ENCODE measurements around the gene GAREM1. TPM values are rescaled to one million over a fixed set of nuclear protein-coding genes. Genes with fewer than 3 reads are reported as not detected.
A peak's percentile ranks its signal among the peaks of the same experiment; 100 is the strongest.

The GAREM1 gene
- total and polyA plus RNA-seq, 8 donors: 2.5 to 60.3 (median 16.2) TPM

DNA sequence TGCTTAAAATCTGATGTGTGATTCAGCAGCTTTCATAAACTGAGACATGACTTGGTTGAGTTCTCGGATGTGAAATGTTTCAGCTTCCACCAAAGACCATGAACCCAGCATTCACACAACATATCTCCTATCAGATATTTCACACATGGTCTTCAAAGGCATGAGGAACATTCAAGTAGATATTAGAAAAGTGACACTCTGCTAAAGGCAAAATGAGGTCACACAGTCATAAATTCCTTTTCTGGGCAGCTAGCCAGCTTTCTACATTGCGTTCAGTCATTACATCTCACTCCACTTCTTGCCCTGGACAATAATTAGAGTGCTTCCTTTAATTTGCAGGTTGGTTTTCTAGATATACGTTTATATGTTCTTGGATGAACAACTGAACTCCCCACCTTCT lies 96.7 kb downstream of the GAREM1 start:
- peak in 1 of 2 donors; percentile 87 for DNase-seq
- Histone ChIP-seq H3K27ac (peak overlapping the region; percentile 31 to 91 (median 84)), H3K27me3 (no peaks in the 10 kb centered on the region), H3K4me3 (no peak overlapping the region), H3K36me3 (no peaks in the 10 kb centered on the region), H3K9me3 (no peaks in the 10 kb centered on the region), H3K4me1 (peaks cover 22 to 57% (median 34%) of the 10 kb centered on the region in 4 donors)
- intact Hi-C loops (cut with DNase I; ENCODE audit: low total_unique reads): no loop called here
- TF ChIP-seq POLR2AphosphoS5 (IDR thresholded peaks at IDR 0.05) (peak in 1 of 3 donors; percentile 33), POLR2A (IDR thresholded peaks at IDR 0.05) (no peak), EP300 (IDR thresholded peaks at IDR 0.05) (no peak), CTCF (IDR thresholded peaks at IDR 0.05) (no peak)
- WGBS, 5 donors: 25 to 39% (median 29%) methylated on average over 3 of the region's 3 CpGs

GRCh38 chr18:32373505-32373904 lies 97.2 kb downstream of the GAREM1 start:
- no peak for TF ChIP-seq POLR2AphosphoS5 (IDR thresholded peaks at IDR 0.05)
- no peak for TF ChIP-seq EP300 (IDR thresholded peaks at IDR 0.05)
- no peak for TF ChIP-seq CTCF (IDR thresholded peaks at IDR 0.05)
- no peak for TF ChIP-seq POLR2A (IDR thresholded peaks at IDR 0.05)
- no peaks in the 10 kb centered on the region for H3K9me3 ChIP-seq
- peak overlapping the region; percentile 81 to 91 (median 84) for H3K27ac ChIP-seq
- 87 to 94% (median 91%) methylated on average over 4 of the region's 4 CpGs for WGBS, 5 donors
- H3K36me3 ChIP-seq: no peaks in the 10 kb centered on the region
- no peak for DNase-seq
- H3K4me3 ChIP-seq: no peak overlapping the region
- intact Hi-C loops (cut with DNase I; ENCODE audit: low total_unique reads): no loop called here
- H3K27me3 ChIP-seq: no peaks in the 10 kb centered on the region
- peaks cover 20 to 55% (median 33%) of the 10 kb centered on the region in 4 donors for H3K4me1 ChIP-seq

GRCh38 chr18:32372381-32373061 lies 98.2 kb downstream of the GAREM1 start:
- intact Hi-C loops (cut with DNase I; ENCODE audit: low total_unique reads): no loop called here
- DNase-seq: peak; percentile 81 to 95
- Histone ChIP-seq H3K27ac (peak overlapping the region; percentile 81 to 91 (median 84)), H3K27me3 (no peaks in the 10 kb centered on the region), H3K4me1 (peaks cover 16 to 55% (median 36%) of the 10 kb centered on the region in 4 donors), H3K36me3 (no peaks in the 10 kb centered on the region), H3K9me3 (no peaks in the 10 kb centered on the region), H3K4me3 (no peak overlapping the region)
- WGBS, 5 donors: 30 to 58% (median 37%) methylated on average over 3 of the region's 3 CpGs
- TF ChIP-seq POLR2AphosphoS5 (IDR thresholded peaks at IDR 0.05) (peak; percentile 7 to 95 (median 86)), EP300 (IDR thresholded peaks at IDR 0.05) (no peak)

- peaks cover 16 to 59% (median 35%) of the 10 kb centered on the region in 4 donors for H3K4me1 ChIP-seq
- intact Hi-C loops (cut with DNase I; ENCODE audit: low total_unique reads): no loop called here
- H3K27me3 ChIP-seq: no peaks in the 10 kb centered on the region
- no peak for DNase-seq
- H3K36me3 ChIP-seq: no peaks in the 10 kb centered on the region
- peak overlapping the region in 4 of 5 donors; percentile 81 to 91 (median 84) for H3K27ac ChIP-seq
- TF ChIP-seq CTCF (IDR thresholded peaks at IDR 0.05) (no peak), EP300 (IDR thresholded peaks at IDR 0.05) (no peak), POLR2A (IDR thresholded peaks at IDR 0.05) (no peak), POLR2AphosphoS5 (IDR thresholded peaks at IDR 0.05) (no peak)
- H3K9me3 ChIP-seq: no peaks in the 10 kb centered on the region
- no peak overlapping the region for H3K4me3 ChIP-seq
- 13 to 20% (median 16%) methylated on average over 2 of the region's 2 CpGs for WGBS, 5 donors
These were observed 98.7 kb downstream of the GAREM1 start for GRCh38 chr18:32372047-32372380.

DNA sequence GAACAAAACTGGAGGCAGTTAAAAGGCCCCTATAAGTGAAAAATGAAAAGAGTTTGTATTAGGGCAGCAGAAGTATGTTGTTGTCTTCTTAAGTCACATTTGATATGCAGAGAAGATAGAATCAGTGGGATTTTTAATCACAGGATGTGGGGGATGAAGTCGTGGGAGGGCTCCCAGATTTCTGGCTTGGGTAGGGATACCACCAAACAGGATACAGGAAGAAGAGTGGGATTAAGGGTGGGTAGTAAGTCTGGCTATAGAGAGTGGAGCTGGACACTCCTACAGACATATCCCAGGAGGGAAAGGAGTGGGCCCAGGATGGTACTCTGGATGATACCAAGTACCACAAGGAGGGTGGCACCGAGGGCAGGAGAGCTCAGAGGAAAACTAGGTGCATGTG lies 99.3 kb downstream of the GAREM1 start:
- H3K4me1 ChIP-seq: peaks cover 16 to 65% (median 38%) of the 10 kb centered on the region in 4 donors
- H3K27ac ChIP-seq: peak overlapping the region; percentile 81 to 91 (median 84)
- TF ChIP-seq EP300 (IDR thresholded peaks at IDR 0.05): no peak
- no peak for TF ChIP-seq CTCF (IDR thresholded peaks at IDR 0.05)
- no peaks in the 10 kb centered on the region for H3K27me3 ChIP-seq
- no peaks in the 10 kb centered on the region for H3K9me3 ChIP-seq
- WGBS, 5 donors: 57 to 76% (median 65%) methylated on average over 2 of the region's 2 CpGs
- H3K36me3 ChIP-seq: no peaks in the 10 kb centered on the region
- no peak for DNase-seq
- no peak overlapping the region for H3K4me3 ChIP-seq
- intact Hi-C loops (cut with DNase I; ENCODE audit: low total_unique reads): no loop called here
